Mesenchymal stem cell (in vitro differentiated cells and primary cell): ENCODE data around the gene PALLD.

Source experiments
- DNase-seq: peaks from one replicate; pipeline ENCODE4 v3.0.0-alpha.2; 2013
- H2AFZ ChIP-seq: one replicate; pipeline ENCODE4 v1.6.1; 2013; ENCODE audit warnings: low read depth, mild to moderate bottlenecking, control low read depth, inconsistent platforms, low read length, moderate library complexity
- H2AK5ac ChIP-seq: 2 replicates; pipeline ENCODE4 v1.6.1; 2013; ENCODE audit warnings: low read length, moderate library complexity, mild to moderate bottlenecking, inconsistent platforms; ENCODE audit not compliant: severe bottlenecking
- H2BK120ac ChIP-seq: one replicate; pipeline ENCODE4 v1.6.1; 2013; ENCODE audit warnings: low read depth, mild to moderate bottlenecking, inconsistent platforms, low read length, moderate library complexity
- H2BK12ac ChIP-seq, 2 experiments: one replicate each; pipeline ENCODE4 v1.6.1; 2013; ENCODE audit warnings: inconsistent platforms in 2 of 2, low read length in 2 of 2, mild to moderate bottlenecking in 2 of 2, moderate library complexity in 2 of 2, control low read depth in 1 of 2
- H2BK15ac ChIP-seq: one replicate; pipeline ENCODE4 v1.6.1; 2013; ENCODE audit warnings: mild to moderate bottlenecking, low read depth, inconsistent platforms; ENCODE audit not compliant: poor library complexity, severe bottlenecking
- H2BK5ac ChIP-seq: 2 replicates; pipeline ENCODE4 v1.6.1; 2013; ENCODE audit warnings: low read depth, mild to moderate bottlenecking, low read length, control low read depth, inconsistent platforms; ENCODE audit not compliant: poor library complexity, severe bottlenecking
- H3K14ac ChIP-seq, 2 experiments: one replicate each; pipeline ENCODE4 v1.6.1; 2013; ENCODE audit warnings: inconsistent platforms in 2 of 2, low read length in 2 of 2, control low read depth in 1 of 2, mild to moderate bottlenecking in 1 of 2, moderate library complexity in 1 of 2
- H3K18ac ChIP-seq, 2 experiments: one replicate each; pipeline ENCODE4 v1.6.1; 2013; ENCODE audit warnings: inconsistent platforms in 2 of 2, low read length in 2 of 2, control low read depth in 1 of 2, low read depth in 1 of 2, mild to moderate bottlenecking in 1 of 2
- H3K23ac ChIP-seq, 2 experiments: one replicate each; pipeline ENCODE4 v1.6.1; 2013; ENCODE audit warnings: inconsistent platforms in 2 of 2, low read length in 2 of 2, mild to moderate bottlenecking in 2 of 2, moderate library complexity in 2 of 2, control low read depth in 1 of 2
- H3K27ac ChIP-seq: 2 replicates; pipeline ENCODE4 v1.5.1; 2013; ENCODE audit warnings: mild to moderate bottlenecking, moderate library complexity, low read length, control low read depth, inconsistent platforms; ENCODE audit not compliant: poor library complexity, severe bottlenecking
- H3K27me3 ChIP-seq, 2 experiments: 2 replicates each; pipeline versions ENCODE4 v1.6.1 to v1.7.0; 2013; ENCODE audit warnings: low read length in 2 of 2, mild to moderate bottlenecking in 2 of 2, moderate library complexity in 2 of 2, control low read depth in 1 of 2, inconsistent platforms in 1 of 2; ENCODE audit not compliant: control insufficient read depth in 1 of 2, insufficient read depth in 1 of 2
- H3K36me3 ChIP-seq, 2 experiments: 2 replicates each; pipeline versions ENCODE4 v1.6.1 to v1.7.0; 2013; ENCODE audit warnings: low read length in 2 of 2, control low read depth in 1 of 2, inconsistent platforms in 1 of 2, low read depth in 1 of 2, mild to moderate bottlenecking in 1 of 2; ENCODE audit not compliant: insufficient read depth in 2 of 2, control insufficient read depth in 1 of 2
- H3K4ac ChIP-seq, 2 experiments: one replicate each; pipeline ENCODE4 v1.6.1; 2013; ENCODE audit warnings: inconsistent platforms in 2 of 2, low read length in 2 of 2, mild to moderate bottlenecking in 2 of 2, moderate library complexity in 2 of 2, control low read depth in 1 of 2, low read depth in 1 of 2
- H3K4me1 ChIP-seq: 2 replicates; pipeline ENCODE4 v1.6.1; 2013; ENCODE audit warnings: low read depth, low read length, control low read depth; ENCODE audit not compliant: control insufficient read depth, insufficient read depth
- H3K4me2 ChIP-seq: 2 replicates; pipeline ENCODE4 v1.6.1; 2013; ENCODE audit warnings: low read length, mild to moderate bottlenecking, inconsistent platforms; ENCODE audit not compliant: poor library complexity, severe bottlenecking
- H3K4me3 ChIP-seq, 2 experiments: 2 replicates each; pipeline versions ENCODE4 v1.5.1 to v1.7.0; 2013; ENCODE audit warnings: low read length in 2 of 2, mild to moderate bottlenecking in 2 of 2, control low read depth in 1 of 2, low read depth in 1 of 2; ENCODE audit not compliant: insufficient read depth in 1 of 2
- H3K79me1 ChIP-seq: replicated peaks from 2 replicates; pipeline ENCODE4 v1.6.1; 2013; ENCODE audit warnings: mild to moderate bottlenecking, control low read depth, low read length, inconsistent platforms; ENCODE audit not compliant: poor library complexity, severe bottlenecking
- H3K9ac ChIP-seq: 2 replicates; pipeline ENCODE4 v1.7.0; 2013; ENCODE audit warnings: mild to moderate bottlenecking, low read length, moderate library complexity
- H3K9me3 ChIP-seq: 2 replicates; pipeline ENCODE4 v1.7.0; 2013; ENCODE audit warnings: mild to moderate bottlenecking, low read length; ENCODE audit not compliant: control insufficient read depth
- H4K8ac ChIP-seq: one replicate; pipeline ENCODE4 v1.6.1; 2013; ENCODE audit warnings: inconsistent platforms, mild to moderate bottlenecking, low read length, moderate library complexity
- H4K91ac ChIP-seq: one replicate; pipeline ENCODE4 v1.6.1; 2013; ENCODE audit warnings: mild to moderate bottlenecking, low read length, inconsistent platforms
- WGBS: methylation state at CpG from one replicate; pipeline ENCODE4 v1.1.7; 2013; ENCODE audit warnings: mixed read lengths; 5-methylcytosine and 5-hydroxymethylcytosine counted together

Gene PALLD

GRCh38 chr4:168859100-168859499 is 362.2 kb downstream of the PALLD start:
- Histone ChIP-seq H3K27ac (no peak overlapping the region), H2AFZ (no peak overlapping the region), H2BK12ac (peak overlapping the region; percentile 44 to 78), H2BK5ac (no peak overlapping the region), H2BK15ac (no peak overlapping the region), H3K23ac (no peak overlapping the region), H3K79me1 (peaks cover 13% of the 10 kb centered on the region), H2BK120ac (no peak overlapping the region), H4K91ac (no peak overlapping the region), H3K4ac (peak overlapping the region in 1 of 2 experiments; percentile 67), H3K4me1 (peaks cover 15% of the 10 kb centered on the region), H3K4me2 (no peak overlapping the region), H3K4me3 (no peak overlapping the region), H3K27me3 (no peaks in the 10 kb centered on the region), H4K8ac (no peak overlapping the region), H3K9me3 (no peaks in the 10 kb centered on the region), H3K14ac (no peak overlapping the region), H2AK5ac (peak overlapping the region; percentile 8), H3K9ac (no peak overlapping the region), H3K18ac (peak overlapping the region; percentile 37 to 46), H3K36me3 (peaks cover 10 to 15% of the 10 kb centered on the region in 2 experiments)
- no peak for DNase-seq
- WGBS, result 95% methylated on average over 7 of the region's 7 CpGs

DNA sequence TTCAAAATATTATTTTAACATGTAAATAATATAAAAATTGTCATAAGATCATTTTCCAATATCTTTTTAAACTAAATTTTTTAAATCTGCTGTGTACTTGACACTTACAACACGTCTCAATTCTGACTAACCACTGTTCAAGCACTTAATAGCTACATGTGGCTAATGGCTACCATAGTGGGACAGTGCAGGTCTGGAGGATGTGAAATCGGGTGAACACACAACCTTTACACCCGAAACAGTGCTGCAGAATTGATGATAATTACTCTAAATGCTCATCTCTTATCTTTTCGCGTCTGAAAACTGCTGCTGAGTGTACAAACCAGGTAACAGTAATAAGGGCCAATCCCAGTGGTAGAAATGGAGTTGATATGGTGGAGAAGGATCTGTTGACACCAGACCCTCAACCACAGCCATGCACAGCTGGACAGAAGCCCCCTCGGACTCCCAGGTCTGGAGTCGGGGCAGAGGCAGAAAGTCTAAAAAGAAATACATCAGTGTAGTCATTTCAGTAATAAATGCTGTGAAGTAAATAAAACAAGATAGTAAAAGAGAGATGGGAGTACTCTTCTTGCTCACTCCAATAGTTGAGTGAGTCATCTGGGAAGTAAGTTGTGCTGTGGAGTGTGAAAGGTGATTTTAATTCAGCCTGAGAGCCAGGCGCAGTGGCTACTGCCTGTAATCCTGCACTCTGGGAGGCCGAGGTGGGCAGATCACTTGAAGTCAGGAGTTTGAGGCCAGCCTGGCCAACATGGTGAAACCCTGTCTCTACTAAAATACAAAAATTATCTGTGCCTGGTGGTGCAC is 363.2 kb downstream of the PALLD start:
- Histone ChIP-seq H3K18ac (peak overlapping the region in 1 of 2 experiments; percentile 84), H2AK5ac (no peak overlapping the region)
- WGBS, result 64% methylated on average over 7 of the region's 9 CpGs

GRCh38 chr4:168860827-168861226 is 364.0 kb downstream of the PALLD start:
- Histone ChIP-seq H3K23ac (no peak overlapping the region), H4K91ac (no peak overlapping the region), H3K18ac (no peak overlapping the region), H3K27me3 (no peaks in the 10 kb centered on the region), H2AFZ (no peak overlapping the region), H3K4ac (no peak overlapping the region), H3K4me1 (peaks cover 17% of the 10 kb centered on the region), H3K9me3 (no peaks in the 10 kb centered on the region), H2BK5ac (no peak overlapping the region), H3K4me2 (no peak overlapping the region), H2AK5ac (no peak overlapping the region), H3K36me3 (peaks cover 10% of the 10 kb centered on the region in 2 experiments), H2BK15ac (no peak overlapping the region), H2BK12ac (no peak overlapping the region), H4K8ac (no peak overlapping the region), H3K4me3 (no peak overlapping the region), H3K14ac (no peak overlapping the region), H3K9ac (no peak overlapping the region), H3K27ac (peak overlapping the region; percentile 66), H3K79me1 (peaks cover 14% of the 10 kb centered on the region), H2BK120ac (no peak overlapping the region)
- no CpG with 5 or more reads among the region's 3 CpGs for WGBS
- no peak for DNase-seq

More for the DNA sequence above, 363.2 kb downstream of the PALLD start:
- Histone ChIP-seq H2BK15ac (no peak overlapping the region), H3K4me1 (peaks cover 15% of the 10 kb centered on the region), H3K4ac (peak overlapping the region in 1 of 2 experiments; percentile 66), H3K36me3 (peaks cover 10 to 15% of the 10 kb centered on the region in 2 experiments), H2BK12ac (no peak overlapping the region), H2BK120ac (no peak overlapping the region), H2BK5ac (no peak overlapping the region), H3K4me3 (no peak overlapping the region), H3K9me3 (no peaks in the 10 kb centered on the region), H3K4me2 (peak overlapping the region; percentile 17), H3K27me3 (no peaks in the 10 kb centered on the region), H3K14ac (no peak overlapping the region), H4K8ac (no peak overlapping the region), H3K9ac (no peak overlapping the region), H3K27ac (peak overlapping the region; percentile 66), H3K79me1 (peaks cover 13% of the 10 kb centered on the region), H4K91ac (no peak overlapping the region), H2AFZ (no peak overlapping the region), H3K23ac (no peak overlapping the region)
- DNase-seq, result no peak

GRCh38 chr4:168863719-168864647 is 367.1 kb downstream of the PALLD start:
- Histone ChIP-seq H2BK120ac (no peak overlapping the region), H3K27ac (no peak overlapping the region), H3K4me2 (no peak overlapping the region), H3K36me3 (peaks cover 7 to 10% of the 10 kb centered on the region in 2 experiments), H2BK5ac (no peak overlapping the region), H3K79me1 (peaks cover 22% of the 10 kb centered on the region), H3K14ac (no peak overlapping the region), H3K4me1 (peaks cover 14% of the 10 kb centered on the region), H3K9me3 (no peaks in the 10 kb centered on the region), H4K8ac (no peak overlapping the region), H3K4ac (no peak overlapping the region), H2BK15ac (no peak overlapping the region), H3K27me3 (no peaks in the 10 kb centered on the region), H4K91ac (no peak overlapping the region), H2BK12ac (no peak overlapping the region), H3K9ac (no peak overlapping the region), H3K4me3 (no peak overlapping the region), H3K18ac (no peak overlapping the region), H2AFZ (no peak overlapping the region), H2AK5ac (no peak overlapping the region), H3K23ac (no peak overlapping the region)
- WGBS, result 68% methylated on average over 6 of the region's 10 CpGs
- DNase-seq, result no peak
